ENCODE data around the gene GLCCI1.

- TF ChIP-seq CTCF (IDR thresholded peaks at IDR 0.05 in 2 of 3, conservative IDR thresholded peaks at IDR 0.05 in 1 of 3; ENCODE audit: control insufficient read depth in 2 of 3, extremely low read depth in 1 of 3, insufficient read depth in 1 of 3, low read depth in 3 of 3, low read length in 3 of 3) (no peak), RAD21 (IDR thresholded peaks at IDR 0.05; ENCODE audit: insufficient read depth, low read depth, low read length) (no peak), ZNF274 (IDR thresholded peaks at IDR 0.05; ENCODE audit: insufficient read depth, insufficient read length) (no peak), ETV6 (conservative IDR thresholded peaks at IDR 0.05 in 1 of 2, IDR thresholded peaks at IDR 0.05 in 1 of 2; ENCODE audit: borderline replicate concordance in 1 of 2, low read depth in 1 of 2) (no peak), RCOR1 (conservative IDR thresholded peaks at IDR 0.05; ENCODE audit: low read depth, low read length) (no peak), YBX1 (IDR thresholded peaks at IDR 0.05) (no peak), RB1 (IDR thresholded peaks at IDR 0.05; ENCODE audit: borderline replicate concordance) (no peak), ESRRA (IDR thresholded peaks at IDR 0.05; ENCODE audit: low read length) (no peak), SUZ12 (IDR thresholded peaks at IDR 0.05; ENCODE audit: unreplicated experiment) (no peak)
- TF ChIP-seq, protein P1, sequence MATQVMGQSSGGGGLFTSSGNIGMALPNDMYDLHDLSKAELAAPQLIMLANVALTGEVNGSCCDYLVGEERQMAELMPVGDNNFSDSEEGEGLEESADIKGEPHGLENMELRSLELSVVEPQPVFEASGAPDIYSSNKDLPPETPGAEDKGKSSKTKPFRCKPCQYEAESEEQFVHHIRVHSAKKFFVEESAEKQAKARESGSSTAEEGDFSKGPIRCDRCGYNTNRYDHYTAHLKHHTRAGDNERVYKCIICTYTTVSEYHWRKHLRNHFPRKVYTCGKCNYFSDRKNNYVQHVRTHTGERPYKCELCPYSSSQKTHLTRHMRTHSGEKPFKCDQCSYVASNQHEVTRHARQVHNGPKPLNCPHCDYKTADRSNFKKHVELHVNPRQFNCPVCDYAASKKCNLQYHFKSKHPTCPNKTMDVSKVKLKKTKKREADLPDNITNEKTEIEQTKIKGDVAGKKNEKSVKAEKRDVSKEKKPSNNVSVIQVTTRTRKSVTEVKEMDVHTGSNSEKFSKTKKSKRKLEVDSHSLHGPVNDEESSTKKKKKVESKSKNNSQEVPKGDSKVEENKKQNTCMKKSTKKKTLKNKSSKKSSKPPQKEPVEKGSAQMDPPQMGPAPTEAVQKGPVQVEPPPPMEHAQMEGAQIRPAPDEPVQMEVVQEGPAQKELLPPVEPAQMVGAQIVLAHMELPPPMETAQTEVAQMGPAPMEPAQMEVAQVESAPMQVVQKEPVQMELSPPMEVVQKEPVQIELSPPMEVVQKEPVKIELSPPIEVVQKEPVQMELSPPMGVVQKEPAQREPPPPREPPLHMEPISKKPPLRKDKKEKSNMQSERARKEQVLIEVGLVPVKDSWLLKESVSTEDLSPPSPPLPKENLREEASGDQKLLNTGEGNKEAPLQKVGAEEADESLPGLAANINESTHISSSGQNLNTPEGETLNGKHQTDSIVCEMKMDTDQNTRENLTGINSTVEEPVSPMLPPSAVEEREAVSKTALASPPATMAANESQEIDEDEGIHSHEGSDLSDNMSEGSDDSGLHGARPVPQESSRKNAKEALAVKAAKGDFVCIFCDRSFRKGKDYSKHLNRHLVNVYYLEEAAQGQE (IDR thresholded peaks at IDR 0.05; ENCODE audit: low read depth, low read length), result no peak
These were observed 36.0 kb upstream of the GLCCI1 start for GRCh38 chr7:7932553-7932952.
